ENCODE data around the gene MLLT3. TPM values are rescaled to one million over a fixed set of nuclear protein-coding genes. Genes with fewer than 3 reads are reported as not detected.

MLLT3 gene
- total RNA-seq, 1 donor from 2014 or later = 35.1 TPM

GRCh38 chr9:20620650-20621470, 1.4 kb downstream of the MLLT3 start:
- Histone ChIP-seq H3K9me3 (ENCODE audit: insufficient read depth, low read depth, low read length) (no peaks in the 10 kb centered on the region), H3K4me1 (ENCODE audit: insufficient read depth, low read length) (peaks cover 20% of the 10 kb centered on the region), H3K27ac (ENCODE audit: low read depth, low read length) (peak overlapping the region; percentile 67), H3K9ac (ENCODE audit: low read length) (peak overlapping the region; percentile 84), H3K4me2 (ENCODE audit: low read length) (peak overlapping the region; percentile 98), H3K4me3 (ENCODE audit: insufficient read depth, low read depth, low read length) (peak overlapping the region; percentile 87), H4K20me1 (ENCODE audit: insufficient read depth, low read length) (peaks cover 7% of the 10 kb centered on the region), H3K27me3 (ENCODE audit: insufficient read depth, low read length) (no peaks in the 10 kb centered on the region), H2AFZ (ENCODE audit: low read depth, low read length) (peak overlapping the region; percentile 94), H3K36me3 (ENCODE audit: insufficient read depth, low read length) (no peaks in the 10 kb centered on the region), H3K79me2 (ENCODE audit: insufficient read depth, low read length) (peaks cover 18% of the 10 kb centered on the region)
- H3K4me1 Mint-ChIP-seq (ENCODE audit: low read depth, unreplicated experiment) = peaks cover 24% of the 10 kb centered on the region
- H3K27ac Mint-ChIP-seq (ENCODE audit: unreplicated experiment) = peak overlapping the region; percentile 77
- FAIRE-seq (no peak), DNase-seq (ENCODE audit: low read depth) (peak; percentile 39)
- no peaks in the 10 kb centered on the region for H3K36me3 Mint-ChIP-seq (ENCODE audit: low read depth, unreplicated experiment)
- H3K4me3 Mint-ChIP-seq (ENCODE audit: unreplicated experiment) = peak overlapping the region; percentile 96
- no peaks in the 10 kb centered on the region for H3K9me3 Mint-ChIP-seq (ENCODE audit: unreplicated experiment)
- TF ChIP-seq, protein P1, sequence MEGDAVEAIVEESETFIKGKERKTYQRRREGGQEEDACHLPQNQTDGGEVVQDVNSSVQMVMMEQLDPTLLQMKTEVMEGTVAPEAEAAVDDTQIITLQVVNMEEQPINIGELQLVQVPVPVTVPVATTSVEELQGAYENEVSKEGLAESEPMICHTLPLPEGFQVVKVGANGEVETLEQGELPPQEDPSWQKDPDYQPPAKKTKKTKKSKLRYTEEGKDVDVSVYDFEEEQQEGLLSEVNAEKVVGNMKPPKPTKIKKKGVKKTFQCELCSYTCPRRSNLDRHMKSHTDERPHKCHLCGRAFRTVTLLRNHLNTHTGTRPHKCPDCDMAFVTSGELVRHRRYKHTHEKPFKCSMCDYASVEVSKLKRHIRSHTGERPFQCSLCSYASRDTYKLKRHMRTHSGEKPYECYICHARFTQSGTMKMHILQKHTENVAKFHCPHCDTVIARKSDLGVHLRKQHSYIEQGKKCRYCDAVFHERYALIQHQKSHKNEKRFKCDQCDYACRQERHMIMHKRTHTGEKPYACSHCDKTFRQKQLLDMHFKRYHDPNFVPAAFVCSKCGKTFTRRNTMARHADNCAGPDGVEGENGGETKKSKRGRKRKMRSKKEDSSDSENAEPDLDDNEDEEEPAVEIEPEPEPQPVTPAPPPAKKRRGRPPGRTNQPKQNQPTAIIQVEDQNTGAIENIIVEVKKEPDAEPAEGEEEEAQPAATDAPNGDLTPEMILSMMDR (IDR thresholded peaks at IDR 0.05; ENCODE audit: insufficient read depth, low read depth, low read length) = no peak
- no peak for TF ChIP-seq EZH2 (IDR thresholded peaks at IDR 0.05; ENCODE audit: insufficient read depth, low read length)
- peaks cover 7% of the 10 kb centered on the region for H3K27me3 Mint-ChIP-seq (ENCODE audit: low read depth, unreplicated experiment)

- TF ChIP-seq, protein P1 (IDR thresholded peaks at IDR 0.05; ENCODE audit: insufficient read depth, low read depth, low read length) = no peak
- no peak for TF ChIP-seq EZH2 (IDR thresholded peaks at IDR 0.05; ENCODE audit: insufficient read depth, low read length)
- H3K36me3 ChIP-seq (ENCODE audit: insufficient read depth, low read length) = no peaks in the 10 kb centered on the region
- no peak overlapping the region for H3K27ac ChIP-seq (ENCODE audit: low read depth, low read length)
- no peaks in the 10 kb centered on the region for H3K9me3 ChIP-seq (ENCODE audit: insufficient read depth, low read depth, low read length)
- H3K27me3 ChIP-seq (ENCODE audit: insufficient read depth, low read length) = no peaks in the 10 kb centered on the region
- DNase-seq (ENCODE audit: low read depth) (no peak), FAIRE-seq (no peak)
- Mint-ChIP-seq H3K27ac (ENCODE audit: unreplicated experiment) (peak overlapping the region; percentile 36), H3K9me3 (ENCODE audit: unreplicated experiment) (no peaks in the 10 kb centered on the region), H3K4me1 (ENCODE audit: low read depth, unreplicated experiment) (peaks cover 24% of the 10 kb centered on the region), H3K4me3 (ENCODE audit: unreplicated experiment) (peak overlapping the region; percentile 89), H3K27me3 (ENCODE audit: low read depth, unreplicated experiment) (peaks cover 7% of the 10 kb centered on the region), H3K36me3 (ENCODE audit: low read depth, unreplicated experiment) (no peaks in the 10 kb centered on the region)
- H3K4me3 ChIP-seq (ENCODE audit: insufficient read depth, low read depth, low read length) = peak overlapping the region; percentile 87
- H3K9ac ChIP-seq (ENCODE audit: low read length) = peak overlapping the region; percentile 84
- H3K4me2 ChIP-seq (ENCODE audit: low read length) = peak overlapping the region; percentile 98
- H2AFZ ChIP-seq (ENCODE audit: low read depth, low read length) = no peak overlapping the region
- peaks cover 7% of the 10 kb centered on the region for H4K20me1 ChIP-seq (ENCODE audit: insufficient read depth, low read length)
- peaks cover 20% of the 10 kb centered on the region for H3K4me1 ChIP-seq (ENCODE audit: insufficient read depth, low read length)
- H3K79me2 ChIP-seq (ENCODE audit: insufficient read depth, low read length) = peaks cover 18% of the 10 kb centered on the region
Measured at GRCh38 chr9:20619487-20620200, 2.7 kb downstream of the MLLT3 start.
